Measurements from ENCODE around the gene ATP5ME.

ATP5ME gene

GRCh38 chr4:653080-653821, 20.8 kb downstream of the ATP5ME start:
- Mint-ChIP-seq H3K9me3 (no peaks in the 10 kb centered on the region), H3K36me3 (ENCODE audit: low read depth) (no peaks in the 10 kb centered on the region), H3K4me3 (no peak overlapping the region), H3K4me1 (peaks cover 43% of the 10 kb centered on the region), H3K27me3 (ENCODE audit: low read depth, poor library complexity) (peaks cover 6% of the 10 kb centered on the region), H3K27ac (no peak overlapping the region)
- no peak for TF ChIP-seq CTCF (IDR thresholded peaks at IDR 0.05)
- no peak for DNase-seq

GRCh38 chr4:651884-652642, 22.0 kb downstream of the ATP5ME start:
- Mint-ChIP-seq H3K9me3 (no peaks in the 10 kb centered on the region), H3K27me3 (ENCODE audit: low read depth, poor library complexity) (peaks cover 6% of the 10 kb centered on the region), H3K36me3 (ENCODE audit: low read depth) (no peaks in the 10 kb centered on the region), H3K4me1 (peaks cover 55% of the 10 kb centered on the region), H3K4me3 (no peak overlapping the region), H3K27ac (peak overlapping the region; percentile 18)
- DNase-seq: no peak
- TF ChIP-seq CTCF (IDR thresholded peaks at IDR 0.05): no peak

- no peaks in the 10 kb centered on the region for H3K36me3 Mint-ChIP-seq (ENCODE audit: low read depth)
- peaks cover 52% of the 10 kb centered on the region for H3K4me1 Mint-ChIP-seq
- no peak for DNase-seq
- H3K4me3 Mint-ChIP-seq: no peak overlapping the region
- H3K27me3 Mint-ChIP-seq (ENCODE audit: low read depth, poor library complexity): peaks cover 6% of the 10 kb centered on the region
- no peak for TF ChIP-seq CTCF (IDR thresholded peaks at IDR 0.05)
- no peaks in the 10 kb centered on the region for H3K9me3 Mint-ChIP-seq
- H3K27ac Mint-ChIP-seq: no peak overlapping the region
Observed at GRCh38 chr4:650951-651883, 22.9 kb downstream of the ATP5ME start.

GRCh38 chr4:650461-650860, 23.6 kb downstream of the ATP5ME start:
- Mint-ChIP-seq H3K27me3 (ENCODE audit: low read depth, poor library complexity) (peaks cover 9% of the 10 kb centered on the region), H3K36me3 (ENCODE audit: low read depth) (no peaks in the 10 kb centered on the region), H3K4me3 (no peak overlapping the region), H3K9me3 (peaks cover 3% of the 10 kb centered on the region), H3K4me1 (peaks cover 45% of the 10 kb centered on the region), H3K27ac (no peak overlapping the region)
- no peak for TF ChIP-seq CTCF (IDR thresholded peaks at IDR 0.05)
- no peak for DNase-seq

- DNase-seq: no peak
- Mint-ChIP-seq H3K4me1 (peaks cover 44% of the 10 kb centered on the region), H3K36me3 (ENCODE audit: low read depth) (no peaks in the 10 kb centered on the region), H3K9me3 (peaks cover 7% of the 10 kb centered on the region), H3K4me3 (no peak overlapping the region), H3K27me3 (ENCODE audit: low read depth, poor library complexity) (peaks cover 9% of the 10 kb centered on the region), H3K27ac (no peak overlapping the region)
- TF ChIP-seq CTCF (IDR thresholded peaks at IDR 0.05): no peak
Observed at GRCh38 chr4:649751-650310, 24.2 kb downstream of the ATP5ME start.

Data from nephron progenitor cell (in vitro differentiated cells).